ENCODE data around the gene KLF5. TPM values are rescaled to one million over a fixed set of nuclear protein-coding genes. Genes with fewer than 3 reads are reported as not detected.

KLF5 gene
- total RNA-seq, 1 experiment from 2014 or later = 2.2 TPM

DNA sequence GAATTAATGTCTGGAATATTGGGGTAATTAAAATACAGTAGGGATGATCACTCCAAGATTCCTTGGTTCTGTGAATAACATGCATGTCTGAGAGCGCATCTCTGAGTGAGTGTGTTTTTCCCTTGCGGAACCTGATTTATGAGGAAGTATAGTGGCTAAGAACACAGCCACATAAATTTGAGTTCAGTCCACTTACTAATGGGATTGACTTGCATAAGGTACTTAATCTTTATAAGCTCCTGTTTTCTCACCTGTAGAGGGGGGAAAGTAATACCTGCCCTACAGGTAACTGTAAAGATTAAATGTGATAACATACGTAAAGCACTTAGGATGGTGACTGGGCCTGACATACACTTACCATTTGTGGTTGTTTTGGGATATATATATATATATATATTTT is 60.8 kb downstream of the KLF5 start:
- no peak overlapping the region for H3K27ac ChIP-seq (ENCODE audit: insufficient read length, low read depth, low read length)
- H2AK5ac ChIP-seq (ENCODE audit: insufficient read length, low read length) = no peak overlapping the region
- DNase-seq = no peak
- H3K36me3 Mint-ChIP-seq (ENCODE audit: insufficient read depth in 1 of 3, low read depth in 3 of 3) = no peaks in the 10 kb centered on the region; a peak in 2 of 7 replicates
- no peak overlapping the region for H3K4me2 ChIP-seq (ENCODE audit: insufficient read depth, insufficient read length, low read length)
- no peak overlapping the region for H3K9ac ChIP-seq (ENCODE audit: extremely low read depth, insufficient read length, low read length)
- peaks cover 0 to under 1% of the 10 kb centered on the region in 2 experiments; a peak in 1 of 5 replicates for H3K9me3 Mint-ChIP-seq
- H2AFZ ChIP-seq (ENCODE audit: low read length) = no peak overlapping the region
- H3K9me3 ChIP-seq (ENCODE audit: control insufficient read depth, low read depth, low read length) = no peaks in the 10 kb centered on the region
- no peak overlapping the region for H2BK120ac ChIP-seq (ENCODE audit: low read depth, low read length, poor library complexity, severe bottlenecking)
- no peaks in the 10 kb centered on the region for H3K79me1 ChIP-seq (ENCODE audit: insufficient read depth, low read depth, low read length, poor library complexity, severe bottlenecking)
- no peak overlapping the region for H2BK12ac ChIP-seq (ENCODE audit: insufficient read length, low read depth, low read length)
- WGBS (ENCODE audit: extremely low coverage, insufficient read length, low lambda C conversion rate) = no CpG with 5 or more reads among the region's 3 CpGs
- H2BK15ac ChIP-seq (ENCODE audit: low read depth, low read length) = no peak overlapping the region
- H3K4me3 Mint-ChIP-seq = no peak overlapping the region
- no peaks in the 10 kb centered on the region for H3K79me2 ChIP-seq (ENCODE audit: insufficient read depth, low read length)
- TF ChIP-seq, protein P1, sequence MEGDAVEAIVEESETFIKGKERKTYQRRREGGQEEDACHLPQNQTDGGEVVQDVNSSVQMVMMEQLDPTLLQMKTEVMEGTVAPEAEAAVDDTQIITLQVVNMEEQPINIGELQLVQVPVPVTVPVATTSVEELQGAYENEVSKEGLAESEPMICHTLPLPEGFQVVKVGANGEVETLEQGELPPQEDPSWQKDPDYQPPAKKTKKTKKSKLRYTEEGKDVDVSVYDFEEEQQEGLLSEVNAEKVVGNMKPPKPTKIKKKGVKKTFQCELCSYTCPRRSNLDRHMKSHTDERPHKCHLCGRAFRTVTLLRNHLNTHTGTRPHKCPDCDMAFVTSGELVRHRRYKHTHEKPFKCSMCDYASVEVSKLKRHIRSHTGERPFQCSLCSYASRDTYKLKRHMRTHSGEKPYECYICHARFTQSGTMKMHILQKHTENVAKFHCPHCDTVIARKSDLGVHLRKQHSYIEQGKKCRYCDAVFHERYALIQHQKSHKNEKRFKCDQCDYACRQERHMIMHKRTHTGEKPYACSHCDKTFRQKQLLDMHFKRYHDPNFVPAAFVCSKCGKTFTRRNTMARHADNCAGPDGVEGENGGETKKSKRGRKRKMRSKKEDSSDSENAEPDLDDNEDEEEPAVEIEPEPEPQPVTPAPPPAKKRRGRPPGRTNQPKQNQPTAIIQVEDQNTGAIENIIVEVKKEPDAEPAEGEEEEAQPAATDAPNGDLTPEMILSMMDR (conservative IDR thresholded peaks at IDR 0.05) = no peak
- H3K23ac ChIP-seq (ENCODE audit: insufficient read length, low read depth, low read length) = no peak overlapping the region
- H4K8ac ChIP-seq (replicated peaks; ENCODE audit: insufficient read length, low read depth, low read length) = no peak overlapping the region
- H3T11ph ChIP-seq (ENCODE audit: low read length) = no peak overlapping the region
- no peaks in the 10 kb centered on the region for H3K23me2 ChIP-seq (ENCODE audit: insufficient read length, low read depth, low read length, poor library complexity, severe bottlenecking)
- H2BK5ac ChIP-seq (ENCODE audit: insufficient read length, low read length) = no peak overlapping the region
- H3K27me3 Mint-ChIP-seq (ENCODE audit: low read depth) = no peaks in the 10 kb centered on the region
- no peak overlapping the region for H2BK20ac ChIP-seq (ENCODE audit: low read depth, low read length, poor library complexity, severe bottlenecking)
- H4K5ac ChIP-seq (ENCODE audit: insufficient read length, low read depth, low read length) = no peak overlapping the region
- H3K27ac Mint-ChIP-seq = no peak overlapping the region
- H3K27me3 ChIP-seq (ENCODE audit: insufficient read depth, low read length) = no peaks in the 10 kb centered on the region
- no peak overlapping the region for H3K14ac ChIP-seq (ENCODE audit: insufficient read depth, low read length)
- H3K4me1 Mint-ChIP-seq = no peaks in the 10 kb centered on the region
- H3K56ac ChIP-seq (ENCODE audit: insufficient read length, low read depth, low read length) = no peak overlapping the region
- H3K4me1 ChIP-seq (ENCODE audit: insufficient read depth, low read length) = no peaks in the 10 kb centered on the region
- no peak overlapping the region for H4K91ac ChIP-seq (ENCODE audit: insufficient read length, low read depth, low read length)
- no peaks in the 10 kb centered on the region for H4K20me1 ChIP-seq (ENCODE audit: control insufficient read depth, insufficient read depth, insufficient read length)
- H3K4ac ChIP-seq (ENCODE audit: low read depth, low read length) = no peak overlapping the region
- no peak overlapping the region for H3K18ac ChIP-seq (ENCODE audit: insufficient read length, low read depth, low read length)

Measured in H9 (cell line).